A549 (cell line): ENCODE measurements around the gene PHYHIPL.

ENCODE experiments used
- CTCF ChIP-seq: fragments of >200 bp; sonication (Bioruptor Twin); formaldehyde crosslinking; IDR thresholded peaks from 3 replicates; pipeline ENCODE4 v1.5.1; 2016
- ELK1 ChIP-seq: fragments of 150-350 bp; IDR thresholded peaks from 2 replicates; pipeline ENCODE4 v1.6.1; 2014; ENCODE audit warnings: low read depth, mild to moderate bottlenecking, low read length
- JUN ChIP-seq, 2 experiments: fragments of >200 bp; sonication (Bioruptor Twin); formaldehyde crosslinking; IDR thresholded peaks; 2 replicates in 1 of 2; 3 replicates in 1 of 2; pipeline ENCODE4 v1.6.1; 2016 to 2017
- KDM5A ChIP-seq: fragments of 200-600 bp; sonication (generic); IDR thresholded peaks from 2 replicates; pipeline ENCODE4 v1.6.1; 2016; ENCODE audit warnings: antibody characterized with exemption, mild to moderate bottlenecking
- PBX3 ChIP-seq: IDR thresholded peaks from 2 replicates; pipeline ENCODE4 v1.6.1; 2012
- POLR2A ChIP-seq: IDR thresholded peaks from 2 replicates; pipeline ENCODE4 v1.6.1; 2012; ENCODE audit warnings: mild to moderate bottlenecking, low read length
- RFX5 ChIP-seq: fragments of 450-650 bp; IDR thresholded peaks from 2 replicates; pipeline ENCODE4 v1.7.1; 2014; ENCODE audit warnings: antibody characterized with exemption, mild to moderate bottlenecking, moderate library complexity
- SMC3 ChIP-seq: fragments of >200 bp; sonication (Bioruptor Twin); formaldehyde crosslinking; IDR thresholded peaks from 3 replicates; pipeline ENCODE4 v1.6.1; 2018; ENCODE audit warnings: inconsistent platforms
- ZC3H11A ChIP-seq: fragments of 450-650 bp; IDR thresholded peaks from 2 replicates; pipeline ENCODE4 v1.6.1; 2014; ENCODE audit warnings: antibody characterized with exemption, mild to moderate bottlenecking

GRCh38 chr10:59135275-59135674, 41.2 kb upstream of the PHYHIPL start:
- TF ChIP-seq CTCF: no peak
- no peak for TF ChIP-seq ELK1
- no peak for TF ChIP-seq SMC3
- no peak for TF ChIP-seq JUN (IDR thresholded peaks at IDR 0.05)
- TF ChIP-seq POLR2A: no peak
- TF ChIP-seq ZC3H11A: no peak
- TF ChIP-seq PBX3: no peak
- no peak for TF ChIP-seq KDM5A
- no peak for TF ChIP-seq RFX5
